Renal pelvis (tissue), 4 donors: ENCODE measurements around the gene SEMA3C. TPM values are rescaled to one million over a fixed set of nuclear protein-coding genes. Genes with fewer than 3 reads are reported as not detected.

Source experiments
- DNase-seq: peaks from one replicate; pipeline ENCODE4 v3.0.0-alpha.2; 2013
- polyA plus RNA-seq, 3 donors: library from polyadenylated mRNA; unstranded; fragments of 120-200 nt; gene quantifications; one replicate each; pipeline ENCODE4 v1.2.1, GENCODE V29; 2013; ENCODE audit not compliant: insufficient read length in 3 of 3

The SEMA3C gene
- polyA plus RNA-seq, 3 donors = 24.9 to 27.8 (median 25.6) TPM

- no peak for DNase-seq
Observed at GRCh38 chr7:80705130-80705781, 213.6 kb downstream of the SEMA3C start.

GRCh38 chr7:80703272-80703671 lies 215.6 kb downstream of the SEMA3C start:
- DNase-seq = no peak

- no peak for DNase-seq
Observed at GRCh38 chr7:80699721-80700256, 219.1 kb downstream of the SEMA3C start.

GRCh38 chr7:80699045-80699638 lies 219.7 kb downstream of the SEMA3C start:
- DNase-seq = peak; percentile 31
